ENCODE data around the gene GRM4. TPM values are rescaled to one million over a fixed set of nuclear protein-coding genes. Genes with fewer than 3 reads are reported as not detected.

GRM4 gene
- total RNA-seq, 1 experiment from 2014 or later = 5.6 TPM

DNA sequence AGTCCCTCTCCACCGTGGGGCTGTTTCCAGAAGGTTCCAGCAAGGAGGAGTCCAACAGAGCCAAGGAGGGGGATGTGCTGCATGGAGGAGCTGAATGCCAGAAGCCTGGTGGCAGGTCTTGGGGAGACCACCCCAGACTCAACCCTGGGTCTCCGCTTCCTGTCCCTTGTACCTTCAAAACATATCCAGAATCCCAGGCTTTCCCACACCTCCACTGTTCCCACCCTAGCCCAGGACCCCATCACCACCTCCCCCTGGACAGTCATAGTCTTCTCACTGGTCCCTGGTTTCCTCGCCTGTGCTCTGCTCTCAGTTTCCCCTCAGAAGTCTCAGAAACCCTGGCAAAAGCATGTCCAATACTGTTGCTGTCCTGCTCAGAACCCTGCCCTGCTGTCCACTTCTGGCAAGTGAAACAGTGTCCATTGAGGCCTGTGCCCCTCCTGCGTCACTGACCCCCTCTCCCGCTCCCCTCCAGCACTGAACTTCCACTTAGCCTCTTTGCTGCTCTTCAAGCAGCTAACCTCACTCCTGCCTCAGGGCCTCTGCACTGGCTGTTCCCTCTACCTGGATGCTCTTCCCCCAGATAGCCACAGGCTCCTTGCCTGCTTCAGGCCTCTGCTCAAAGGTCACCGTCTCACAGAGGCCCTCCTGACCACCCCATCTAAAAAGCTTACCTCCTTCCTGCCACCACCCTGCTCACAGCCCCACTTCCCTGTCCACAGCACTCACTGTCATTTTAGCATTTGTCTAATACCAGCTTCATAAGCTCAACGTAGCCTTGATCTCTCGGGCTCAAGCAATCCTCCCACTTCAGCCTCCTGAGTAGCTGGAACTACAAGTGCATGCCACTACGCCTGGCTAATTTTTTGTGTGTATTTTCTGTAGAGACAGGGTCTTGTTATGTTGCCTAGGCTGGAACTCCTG lies 169.2 kb downstream of the GRM4 start:
- H2BK20ac ChIP-seq (ENCODE audit: low read depth, low read length, poor library complexity, severe bottlenecking) = no peak overlapping the region
- no peak overlapping the region for H2AK5ac ChIP-seq (ENCODE audit: insufficient read length, low read length)
- TF ChIP-seq, protein P1, sequence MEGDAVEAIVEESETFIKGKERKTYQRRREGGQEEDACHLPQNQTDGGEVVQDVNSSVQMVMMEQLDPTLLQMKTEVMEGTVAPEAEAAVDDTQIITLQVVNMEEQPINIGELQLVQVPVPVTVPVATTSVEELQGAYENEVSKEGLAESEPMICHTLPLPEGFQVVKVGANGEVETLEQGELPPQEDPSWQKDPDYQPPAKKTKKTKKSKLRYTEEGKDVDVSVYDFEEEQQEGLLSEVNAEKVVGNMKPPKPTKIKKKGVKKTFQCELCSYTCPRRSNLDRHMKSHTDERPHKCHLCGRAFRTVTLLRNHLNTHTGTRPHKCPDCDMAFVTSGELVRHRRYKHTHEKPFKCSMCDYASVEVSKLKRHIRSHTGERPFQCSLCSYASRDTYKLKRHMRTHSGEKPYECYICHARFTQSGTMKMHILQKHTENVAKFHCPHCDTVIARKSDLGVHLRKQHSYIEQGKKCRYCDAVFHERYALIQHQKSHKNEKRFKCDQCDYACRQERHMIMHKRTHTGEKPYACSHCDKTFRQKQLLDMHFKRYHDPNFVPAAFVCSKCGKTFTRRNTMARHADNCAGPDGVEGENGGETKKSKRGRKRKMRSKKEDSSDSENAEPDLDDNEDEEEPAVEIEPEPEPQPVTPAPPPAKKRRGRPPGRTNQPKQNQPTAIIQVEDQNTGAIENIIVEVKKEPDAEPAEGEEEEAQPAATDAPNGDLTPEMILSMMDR (conservative IDR thresholded peaks at IDR 0.05) = no peak
- no peak overlapping the region for H2BK120ac ChIP-seq (ENCODE audit: low read depth, low read length, poor library complexity, severe bottlenecking)
- Mint-ChIP-seq H3K27me3 (ENCODE audit: low read depth) (peaks cover 50% of the 10 kb centered on the region), H3K9me3 (peaks cover 5 to 7% of the 10 kb centered on the region in 2 experiments; a peak in 4 of 5 replicates), H3K4me3 (peak overlapping the region; percentile 49 to 75; a peak in 4 of 5 replicates), H3K27ac (no peak overlapping the region), H3K36me3 (ENCODE audit: insufficient read depth in 1 of 3, low read depth in 3 of 3) (peaks cover 0 to 3% (median 0%) of the 10 kb centered on the region in 3 experiments; a peak in 1 of 7 replicates), H3K4me1 (peaks cover 13 to 16% of the 10 kb centered on the region in 2 experiments)
- H4K5ac ChIP-seq (ENCODE audit: insufficient read length, low read depth, low read length) = no peak overlapping the region
- no peak overlapping the region for H3K18ac ChIP-seq (ENCODE audit: insufficient read length, low read depth, low read length)
- H4K8ac ChIP-seq (replicated peaks; ENCODE audit: insufficient read length, low read depth, low read length) = no peak overlapping the region
- peak overlapping the region; percentile 56 for H3K4me2 ChIP-seq (ENCODE audit: insufficient read depth, insufficient read length, low read length)
- no peak overlapping the region for H2BK15ac ChIP-seq (ENCODE audit: low read depth, low read length)
- H3K23me2 ChIP-seq (ENCODE audit: insufficient read length, low read depth, low read length, poor library complexity, severe bottlenecking) = no peaks in the 10 kb centered on the region
- H3K9me3 ChIP-seq (ENCODE audit: control insufficient read depth, low read depth, low read length) = no peaks in the 10 kb centered on the region
- no peaks in the 10 kb centered on the region for H3K4me1 ChIP-seq (ENCODE audit: insufficient read depth, low read length)
- WGBS (ENCODE audit: extremely low coverage, insufficient read length, low lambda C conversion rate) = no CpG with 5 or more reads among the region's 9 CpGs
- DNase-seq = peak; percentile 24
- H2AFZ ChIP-seq (ENCODE audit: low read length) = no peak overlapping the region
- no peak overlapping the region for H2BK12ac ChIP-seq (ENCODE audit: insufficient read length, low read depth, low read length)
- H2BK5ac ChIP-seq (ENCODE audit: insufficient read length, low read length) = no peak overlapping the region
- no peak overlapping the region for H3K14ac ChIP-seq (ENCODE audit: insufficient read depth, low read length)
- H3K56ac ChIP-seq (ENCODE audit: insufficient read length, low read depth, low read length) = no peak overlapping the region
- H3K27me3 ChIP-seq (ENCODE audit: insufficient read depth, low read length) = no peaks in the 10 kb centered on the region; the same call in 1 of the 2 replicates
- no peaks in the 10 kb centered on the region for H4K20me1 ChIP-seq (ENCODE audit: control insufficient read depth, insufficient read depth, insufficient read length)
- H3K9ac ChIP-seq (ENCODE audit: extremely low read depth, insufficient read length, low read length) = no peak overlapping the region
- H3T11ph ChIP-seq (ENCODE audit: low read length) = no peak overlapping the region
- H3K79me2 ChIP-seq (ENCODE audit: insufficient read depth, low read length) = no peaks in the 10 kb centered on the region
- H3K4ac ChIP-seq (ENCODE audit: low read depth, low read length) = no peak overlapping the region
- H3K27ac ChIP-seq (ENCODE audit: insufficient read length, low read depth, low read length) = no peak overlapping the region
- no peak overlapping the region for H4K91ac ChIP-seq (ENCODE audit: insufficient read length, low read depth, low read length)
- H3K79me1 ChIP-seq (ENCODE audit: insufficient read depth, low read depth, low read length, poor library complexity, severe bottlenecking) = no peaks in the 10 kb centered on the region
- H3K23ac ChIP-seq (ENCODE audit: insufficient read length, low read depth, low read length) = no peak overlapping the region

Measured in H9 (cell line).